IMR-90 (cell line): ENCODE data around the gene C22orf31. TPM values are rescaled to one million over a fixed set of nuclear protein-coding genes. Genes with fewer than 3 reads are reported as not detected.

ENCODE experiments used
- ATAC-seq: fragments of 200-7000 bp; cut with Tn5 transposase; 2 replicates; pipeline ENCODE4 v1.9.1; 2020; ENCODE audit warnings: low read depth, mild to moderate bottlenecking, moderate library complexity
- Bru-seq: library from RNA; stranded (reverse); fragments of 400-500 nt; gene quantifications from one replicate; lab custom pipeline; 2021; lab: Mats Ljungman, UMichigan
- BruChase-seq, 2 experiments: library from RNA; stranded (reverse); fragments of 400-500 nt; gene quantifications; one replicate each; lab custom pipeline; 2021; lab: Mats Ljungman, UMichigan
- BruUV-seq: library from RNA; stranded (reverse); fragments of 400-500 nt; replicated peaks from 2 replicates; lab custom pipeline; 2021; lab: Mats Ljungman, UMichigan
- CTCF ChIA-PET: fragments of 300-600 bp; formaldehyde crosslinking; extraction: SDS; loops from one replicate; lab custom pipeline; 2021; ENCODE audit warnings: antibody characterized with exemption; lab: Yijun Ruan, JAX
- POLR2A ChIA-PET: fragments of 300-600 bp; sonication (Branson Sonifier 250); formaldehyde crosslinking; loops from one replicate; lab custom pipeline; 2022; ENCODE audit warnings: antibody characterized with exemption; ENCODE audit not compliant: unreplicated experiment; lab: Charles Lee
- DNase-seq: peaks from one replicate; pipeline ENCODE4 v3.0.0; 2013
- H2AFZ ChIP-seq: replicated peaks from 2 replicates; pipeline ENCODE3; 2013; ENCODE audit warnings: low read length, mild to moderate bottlenecking; ENCODE audit not compliant: poor library complexity
- H2AK5ac ChIP-seq: 2 replicates; pipeline ENCODE4 v1.6.1; 2013; ENCODE audit warnings: low read depth, low read length, inconsistent platforms
- H2AK9ac ChIP-seq: replicated peaks from 2 replicates; pipeline ENCODE3; 2013; ENCODE audit warnings: mild to moderate bottlenecking, low read depth, low read length, moderate library complexity; ENCODE audit not compliant: poor library complexity
- H2BK120ac ChIP-seq: 2 replicates; pipeline ENCODE4 v1.6.1; 2013; ENCODE audit warnings: low read depth, low read length, inconsistent platforms
- H2BK15ac ChIP-seq: 3 replicates; pipeline ENCODE4 v1.6.1; 2013; ENCODE audit warnings: low read depth, low read length, inconsistent platforms
- H2BK20ac ChIP-seq: 2 replicates; pipeline ENCODE4 v1.6.1; 2013; ENCODE audit warnings: low read depth, mild to moderate bottlenecking, inconsistent platforms, low read length, moderate library complexity
- H2BK5ac ChIP-seq: 2 replicates; pipeline ENCODE4 v1.6.1; 2013; ENCODE audit warnings: mild to moderate bottlenecking, low read depth, low read length, inconsistent platforms; ENCODE audit not compliant: poor library complexity, severe bottlenecking
- H3K14ac ChIP-seq: replicated peaks from 2 replicates; pipeline ENCODE4 v1.6.1; 2013; ENCODE audit warnings: low read depth, low read length, inconsistent platforms
- H3K18ac ChIP-seq: 2 replicates; pipeline ENCODE4 v1.6.1; 2013; ENCODE audit warnings: low read depth, low read length, control low read depth
- H3K23ac ChIP-seq: 2 replicates; pipeline ENCODE4 v1.6.1; 2013; ENCODE audit warnings: low read depth, low read length, inconsistent platforms
- H3K27ac ChIP-seq: 2 replicates; pipeline ENCODE4 v1.5.1; 2013; ENCODE audit warnings: mild to moderate bottlenecking, control low read depth, low read length; ENCODE audit not compliant: insufficient read depth
- H3K27me3 ChIP-seq: 2 replicates; pipeline ENCODE4 v1.6.1; 2013; ENCODE audit warnings: low read length; ENCODE audit not compliant: control insufficient read depth, insufficient read depth
- H3K36me3 ChIP-seq: 2 replicates; pipeline ENCODE4 v1.6.1; 2013; ENCODE audit warnings: low read length, mixed read lengths; ENCODE audit not compliant: control insufficient read depth, insufficient read depth
- H3K4ac ChIP-seq: 2 replicates; pipeline ENCODE4 v1.6.1; 2013; ENCODE audit warnings: low read depth, low read length, inconsistent platforms
- H3K4me1 ChIP-seq: 2 replicates; pipeline ENCODE4 v1.6.1; 2013; ENCODE audit warnings: low read length, mixed read lengths; ENCODE audit not compliant: control insufficient read depth, insufficient read depth
- H3K4me2 ChIP-seq: 2 replicates; pipeline ENCODE4 v1.6.1; 2013; ENCODE audit warnings: low read depth, mild to moderate bottlenecking, control low read depth, low read length, moderate library complexity
- H3K4me3 ChIP-seq: 2 replicates; pipeline ENCODE4 v1.5.1; 2013; ENCODE audit warnings: low read depth, mild to moderate bottlenecking, control low read depth, low read length, moderate library complexity; ENCODE audit not compliant: insufficient read depth
- H3K56ac ChIP-seq: 2 replicates; pipeline ENCODE4 v1.6.1; 2013; ENCODE audit warnings: low read length, inconsistent platforms; ENCODE audit not compliant: insufficient read depth; ENCODE audit errors: extremely low read depth
- H3K79me1 ChIP-seq, 2 experiments: 2 replicates each; pipeline ENCODE4 v1.6.1; 2013; ENCODE audit warnings: low read length in 2 of 2, inconsistent platforms in 1 of 2, low read depth in 1 of 2
- H3K9ac ChIP-seq: 2 replicates; pipeline ENCODE4 v1.6.1; 2013; ENCODE audit warnings: low read depth, low read length, control low read depth
- H3K9me1 ChIP-seq: 2 replicates; pipeline ENCODE4 v1.6.1; 2013; ENCODE audit warnings: low read length, inconsistent platforms; ENCODE audit not compliant: insufficient read depth
- H3K9me3 ChIP-seq: 2 replicates; pipeline ENCODE4 v1.6.1; 2013; ENCODE audit warnings: low read length; ENCODE audit not compliant: control insufficient read depth, insufficient read depth
- H4K20me1 ChIP-seq: 2 replicates; pipeline ENCODE4 v1.6.1; 2013; ENCODE audit warnings: low read length, inconsistent platforms; ENCODE audit not compliant: insufficient read depth
- H4K5ac ChIP-seq: 2 replicates; pipeline ENCODE4 v1.6.1; 2013; ENCODE audit warnings: mild to moderate bottlenecking, low read depth, low read length, control low read depth
- H4K8ac ChIP-seq, 2 experiments: 2 replicates each; pipeline ENCODE4 v1.6.1; 2013; ENCODE audit warnings: low read depth in 2 of 2, low read length in 2 of 2, control low read depth in 1 of 2, inconsistent platforms in 1 of 2
- H4K91ac ChIP-seq: 2 replicates; pipeline ENCODE4 v1.6.1; 2013; ENCODE audit warnings: low read depth, low read length, inconsistent platforms; ENCODE audit not compliant: insufficient read depth
- CEBPB ChIP-seq: IDR thresholded peaks from 2 replicates; pipeline ENCODE4 v1.6.1; 2012; ENCODE audit warnings: low read depth, low read length, improper control_type of control experiment
- WGBS, 2 experiments: methylation state at CpG; one replicate each; pipeline versions ENCODE4 v1.1.5 to v1.1.7; 2013; ENCODE audit warnings: missing lambda C conversion rate in 2 of 2; ENCODE audit not compliant: insufficient read length in 1 of 2; ENCODE audit errors: extremely low coverage in 2 of 2; 5-methylcytosine and 5-hydroxymethylcytosine counted together
- dilution Hi-C: fragments of 300-500 bp; cut with HindIII; formaldehyde crosslinking; loops from one replicate; pipeline ENCODE4 v1.14.3; 2018; ENCODE audit warnings: low sequenced_read_pairs; ENCODE audit not compliant: unreplicated experiment
- in situ Hi-C: fragments of 300-500 bp; cut with MboI; formaldehyde crosslinking; loops from 3 replicates; pipeline ENCODE4 v1.14.3; 2019; ENCODE audit warnings: low sequenced_read_pairs, inconsistent platforms, mixed read lengths
- intact Hi-C: fragments of 100-400 bp; cut with micrococcal nuclease; formaldehyde crosslinking; loops from 2 replicates; pipeline ENCODE4 v1.10.0; 2022
- long read RNA-seq: library from polyadenylated mRNA; unstranded; transcript quantifications from one replicate; pipeline ENCODE4 v2.0.0, GENCODE V29; 2021; ENCODE audit not compliant: unreplicated experiment
- polyA plus RNA-seq, 3 experiments: library from polyadenylated mRNA; depleted of rRNA; stranded (reverse); fragments of >200 nt; gene quantifications; 2 replicates each; pipeline ENCODE4 v1.2.3, GENCODE V29; 2012; ENCODE audit warnings: low replicate concordance in 1 of 3
- total RNA-seq: library from RNA; depleted of rRNA; stranded (reverse); fragments of >200 nt; gene quantifications from 2 replicates; pipeline ENCODE4 v1.2.3, GENCODE V29; 2012; rRNA removed
- TF ChIP-seq, protein P1 (sequence below): conservative IDR thresholded peaks from 2 replicates; pipeline ENCODE4 v1.5.1; 2012; ENCODE audit warnings: mild to moderate bottlenecking, low read depth, low read length, improper control_type of control experiment

The C22orf31 gene
- total RNA-seq (not detected in 2 replicates), polyA plus RNA-seq (2012; rRNA removed) (not detected in 2 replicates), Bru-seq, nascent RNA (not detected), BruChase-seq, experiment 1, labeled RNA remaining after a 6-hour chase (percentile 14 among the genes with signal in this experiment), BruChase-seq, experiment 2, labeled RNA remaining after a 2-hour chase (not detected)
- polyA plus RNA-seq (2012; cell fraction: cytosol; rRNA removed) = not detected in 2 replicates
- polyA plus RNA-seq (2012; cell fraction: nucleus; rRNA removed; ENCODE audit: low replicate concordance) = not detected in 2 replicates
- long read RNA-seq = 0 reads

DNA sequence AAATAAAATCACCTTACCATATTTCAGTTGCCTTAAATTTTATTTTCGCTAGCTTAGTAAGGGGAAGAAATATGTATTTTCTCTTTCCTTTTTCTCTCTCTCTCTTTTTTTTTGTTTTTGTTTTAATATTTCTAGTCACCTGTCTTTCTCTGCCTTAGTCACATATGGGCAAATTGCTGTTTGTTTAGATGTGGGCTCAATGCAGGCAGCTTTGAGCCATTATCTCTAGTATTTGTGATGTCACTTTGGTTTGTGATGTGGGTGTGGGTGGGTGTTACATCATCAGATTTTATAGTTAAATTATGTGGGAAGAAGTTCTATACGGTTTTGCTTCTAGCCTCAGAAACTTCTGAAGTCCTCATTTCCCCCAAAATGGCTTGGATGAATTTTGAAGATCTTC is at the start of gene C22orf31:
TSS of gene C22orf31 (minus strand) at position 59 of the 400 bp plus-strand sequence. CDS start at position 20, 39 bp downstream.
- BruUV-seq = no TSS peak

More for the DNA sequence above, at the start of gene C22orf31:
- Histone ChIP-seq H3K14ac (no peak within 1 kb of the TSS), H3K9me3 (no peaks in the 10 kb centered on the region), H2BK20ac (no peak within 1 kb of the TSS), H3K79me1 (no peaks in the 10 kb centered on the region), H3K9me1 (no peaks in the 10 kb centered on the region), H3K18ac (no peak within 1 kb of the TSS), H4K5ac (no peak within 1 kb of the TSS), H3K4me2 (no peak within 1 kb of the TSS), H3K9ac (no peak within 1 kb of the TSS), H2BK15ac (no peak within 1 kb of the TSS), H2AK9ac (peak within 1 kb of the TSS; percentile 10), H2AFZ (no peak within 1 kb of the TSS), H3K4me1 (no peaks in the 10 kb centered on the region), H3K4ac (no peak within 1 kb of the TSS), H2AK5ac (no peak within 1 kb of the TSS), H2BK120ac (no peak within 1 kb of the TSS), H3K36me3 (no peaks in the 10 kb centered on the region), H3K27ac (no peak within 1 kb of the TSS), H2BK5ac (no peak within 1 kb of the TSS), H4K20me1 (no peaks in the 10 kb centered on the region), H3K23ac (no peak within 1 kb of the TSS), H3K56ac (no peak within 1 kb of the TSS), H3K4me3 (no peak within 1 kb of the TSS), H4K91ac (no peak within 1 kb of the TSS), H3K27me3 (peaks cover 17% of the 10 kb centered on the region), H4K8ac (no peak within 1 kb of the TSS)
- in situ Hi-C loops (no loop called here), intact Hi-C loops (no loop called here), dilution Hi-C loops (no loop called here)
- ChIA-PET CTCF (no interaction called here), POLR2A (no interaction called here)
- no CpG with 5 or more reads among the region's 2 CpGs for WGBS, 2 experiments
- no peak for ATAC-seq
- TF ChIP-seq, protein P1, sequence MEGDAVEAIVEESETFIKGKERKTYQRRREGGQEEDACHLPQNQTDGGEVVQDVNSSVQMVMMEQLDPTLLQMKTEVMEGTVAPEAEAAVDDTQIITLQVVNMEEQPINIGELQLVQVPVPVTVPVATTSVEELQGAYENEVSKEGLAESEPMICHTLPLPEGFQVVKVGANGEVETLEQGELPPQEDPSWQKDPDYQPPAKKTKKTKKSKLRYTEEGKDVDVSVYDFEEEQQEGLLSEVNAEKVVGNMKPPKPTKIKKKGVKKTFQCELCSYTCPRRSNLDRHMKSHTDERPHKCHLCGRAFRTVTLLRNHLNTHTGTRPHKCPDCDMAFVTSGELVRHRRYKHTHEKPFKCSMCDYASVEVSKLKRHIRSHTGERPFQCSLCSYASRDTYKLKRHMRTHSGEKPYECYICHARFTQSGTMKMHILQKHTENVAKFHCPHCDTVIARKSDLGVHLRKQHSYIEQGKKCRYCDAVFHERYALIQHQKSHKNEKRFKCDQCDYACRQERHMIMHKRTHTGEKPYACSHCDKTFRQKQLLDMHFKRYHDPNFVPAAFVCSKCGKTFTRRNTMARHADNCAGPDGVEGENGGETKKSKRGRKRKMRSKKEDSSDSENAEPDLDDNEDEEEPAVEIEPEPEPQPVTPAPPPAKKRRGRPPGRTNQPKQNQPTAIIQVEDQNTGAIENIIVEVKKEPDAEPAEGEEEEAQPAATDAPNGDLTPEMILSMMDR = no peak
- TF ChIP-seq CEBPB = peak; percentile 38
- peak; percentile 7 for DNase-seq
